NCI-H2227 treated with DMSO at 0.1 percent for 48 hours (cell line): Measurements from ENCODE around the gene CDON.
"Not testable (repeated sequence)": the region's sequence is repeated elsewhere in the genome, so short reads cannot be mapped to it uniquely, and the experiment has no call there.

Experiments used
- DNase-seq: peaks from one replicate; lab custom pipeline; 2025; lab: John Stamatoyannopoulos, UW

CDON gene

GRCh38 chr11:125994509-125994908 is 68.2 kb downstream of the CDON start:
- no peak for DNase-seq

- DNase-seq = no peak
These were observed 69.8 kb downstream of the CDON start for GRCh38 chr11:125992893-125993292.

DNA sequence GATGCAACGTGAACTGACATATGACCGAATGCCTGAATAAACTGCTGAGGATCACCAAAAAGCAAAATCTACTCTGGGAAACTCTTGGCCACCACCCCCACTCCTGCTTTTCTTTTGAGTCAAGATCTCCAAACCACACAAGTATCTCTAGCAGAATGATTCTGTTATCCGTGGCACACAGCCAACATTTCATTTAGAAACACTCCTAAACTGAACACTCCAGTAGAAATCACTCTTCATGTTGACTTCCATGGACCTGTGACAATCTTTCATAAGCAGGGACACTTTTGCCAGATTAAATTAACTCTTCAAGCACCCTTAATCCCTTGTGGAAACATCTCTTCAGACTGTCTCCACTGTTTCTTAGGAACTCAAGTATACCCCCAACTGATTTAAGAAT is 72.4 kb downstream of the CDON start:
- no peak for DNase-seq

- peak; percentile 4 for DNase-seq
These were observed 75.5 kb downstream of the CDON start for GRCh38 chr11:125987066-125987641.

GRCh38 chr11:125985956-125986355 is 76.7 kb downstream of the CDON start:
- DNase-seq = not testable (repeated sequence)

- no peak for DNase-seq
These were observed 80.3 kb downstream of the CDON start for GRCh38 chr11:125982348-125982730.

DNA sequence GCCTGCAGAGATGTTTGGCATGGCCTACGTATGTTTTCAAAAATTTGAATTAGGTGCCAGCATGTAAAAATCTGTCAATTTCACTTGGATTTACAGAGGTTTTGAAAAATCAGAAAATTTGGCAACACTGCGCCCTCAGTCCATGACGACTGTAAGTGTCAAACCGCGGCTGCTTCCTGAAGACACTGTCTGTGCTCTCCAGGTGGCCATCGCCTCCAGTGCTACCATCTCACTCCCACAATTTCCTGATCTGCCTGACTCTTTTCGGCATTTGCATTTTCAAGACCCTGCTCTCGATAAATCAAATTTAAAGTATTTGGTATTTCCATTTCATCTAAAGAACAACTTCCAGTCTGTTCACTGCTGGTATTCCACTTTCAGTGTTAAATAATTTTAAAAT is 82.2 kb downstream of the CDON start:
- DNase-seq = no peak

DNA sequence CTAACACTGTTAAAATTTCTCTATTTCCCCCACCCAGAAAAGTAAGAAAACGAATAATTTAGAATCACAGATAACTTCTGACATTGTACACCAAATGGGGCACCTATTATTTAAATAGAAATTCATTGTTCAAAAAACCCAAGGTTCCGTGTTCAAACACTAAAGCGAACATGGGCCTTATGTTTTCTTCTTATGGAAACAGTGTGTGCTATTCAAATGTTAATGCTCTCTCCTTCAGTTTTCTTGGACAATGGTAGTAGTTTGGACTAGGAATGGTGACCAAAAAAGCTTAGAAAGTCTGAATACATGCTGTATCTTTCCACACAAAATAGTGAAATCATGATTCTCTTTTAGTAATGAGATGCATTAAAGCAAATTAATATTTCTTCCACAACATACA is 83.2 kb downstream of the CDON start:
- DNase-seq = no peak

- no peak for DNase-seq
These were observed 83.8 kb downstream of the CDON start for GRCh38 chr11:125978778-125979407.

DNA sequence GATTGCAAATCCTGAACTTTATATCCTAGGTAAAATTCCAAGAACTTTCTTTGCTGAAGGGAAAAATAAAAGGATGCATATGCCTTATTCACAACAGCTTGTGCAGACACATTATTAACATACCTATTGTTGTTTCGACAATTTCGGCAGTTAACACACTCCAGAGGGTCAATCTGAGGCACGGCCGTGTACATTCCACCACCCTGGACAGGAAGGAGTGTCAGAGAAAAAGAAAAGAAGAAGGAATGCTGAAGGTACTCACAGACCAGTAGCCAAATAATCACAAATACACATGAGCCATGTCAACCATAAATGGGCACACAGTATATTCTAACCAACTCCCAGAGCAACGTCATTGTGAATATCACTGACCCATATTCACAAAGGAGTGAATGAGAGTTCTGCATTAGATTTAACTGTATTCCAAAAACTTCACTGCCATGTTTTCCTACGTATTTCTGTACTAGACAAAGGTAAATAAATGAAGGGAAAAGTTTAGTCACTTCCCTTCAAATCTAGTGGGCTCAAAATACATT is 84.4 kb downstream of the CDON start:
- no peak for DNase-seq

DNA sequence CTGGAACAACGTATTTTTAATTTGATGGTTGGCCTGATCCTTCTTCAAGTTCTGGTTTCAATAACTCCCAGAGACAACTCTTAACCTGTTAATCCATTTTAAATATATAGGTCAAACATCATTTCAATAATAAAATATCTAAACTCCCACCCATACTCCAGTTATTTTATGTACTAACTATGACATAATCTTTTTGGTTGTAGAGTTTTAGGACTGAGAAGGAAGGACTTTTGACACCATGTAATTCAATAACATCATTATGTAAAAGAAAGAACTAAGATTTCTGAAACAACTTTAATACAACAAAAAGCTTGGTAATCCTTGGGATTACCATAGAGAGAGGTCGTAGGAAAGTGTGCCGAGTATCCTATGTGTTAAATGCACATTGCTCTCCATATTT is 85.3 kb downstream of the CDON start:
- no peak for DNase-seq

DNA sequence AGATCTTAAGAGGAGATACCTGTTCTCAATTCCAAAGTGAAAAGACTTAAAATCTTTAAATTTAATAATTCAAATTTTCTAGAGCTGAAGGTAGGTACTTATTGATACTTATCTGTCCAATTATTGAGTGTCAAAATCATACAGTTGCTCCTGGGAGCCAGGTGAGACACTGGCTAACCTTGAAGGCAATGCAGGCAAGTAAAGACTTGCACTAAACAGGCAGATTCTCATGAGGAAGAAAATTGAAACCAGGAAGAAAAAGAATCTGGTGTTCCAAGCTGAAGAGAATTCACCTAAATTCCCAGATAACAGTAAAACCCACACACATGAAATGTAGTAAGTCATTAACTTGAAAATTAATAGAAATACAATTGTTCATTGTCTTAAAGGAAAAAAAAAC is 86.5 kb downstream of the CDON start:
- DNase-seq = no peak

- DNase-seq = no peak
These were observed 87.0 kb downstream of the CDON start for GRCh38 chr11:125975634-125976033.

DNA sequence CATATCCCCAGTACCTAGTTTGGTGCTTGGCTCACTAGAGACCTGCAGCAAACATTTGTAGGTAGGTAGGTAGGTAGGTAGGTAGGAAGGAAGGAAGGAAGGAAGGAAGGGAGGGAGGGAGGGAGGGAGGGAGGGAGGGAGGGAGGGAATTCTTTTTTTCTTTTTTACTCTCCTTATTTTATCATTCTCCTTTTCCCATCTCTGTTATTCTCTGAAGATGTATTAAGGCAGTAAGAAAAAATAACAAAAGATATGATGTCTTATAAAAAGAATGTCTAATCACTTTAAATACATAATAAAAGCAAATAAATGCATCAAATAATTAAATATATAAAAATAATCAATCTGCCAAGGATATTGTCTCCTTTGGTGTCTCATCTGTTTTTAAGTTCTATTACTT is 88.4 kb downstream of the CDON start:
- no peak for DNase-seq

GRCh38 chr11:125971618-125972017 is 91.0 kb downstream of the CDON start:
- DNase-seq = no peak

- no peak for DNase-seq
These were observed 94.3 kb downstream of the CDON start for GRCh38 chr11:125968354-125968753.

DNA sequence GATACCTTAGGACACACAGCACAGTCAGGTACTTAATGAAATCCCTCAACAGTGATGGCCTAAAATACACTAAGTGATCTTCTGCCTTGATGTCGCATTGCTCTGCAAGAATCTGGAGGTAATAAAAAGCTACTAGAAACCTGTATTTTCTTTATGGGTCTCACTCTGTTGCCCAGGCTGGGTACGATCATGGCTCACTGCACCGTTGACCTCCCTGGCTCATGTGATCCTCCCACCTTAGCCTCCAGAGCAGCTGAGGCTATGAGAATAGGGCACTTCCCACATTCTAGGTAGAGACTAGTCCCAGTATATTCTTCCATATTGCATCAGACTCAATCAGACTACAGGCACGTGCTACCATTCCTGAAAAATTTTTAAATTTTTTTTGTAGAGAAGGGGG is 95.2 kb downstream of the CDON start:
- no peak for DNase-seq

GRCh38 chr11:125960771-125961170 is 101.9 kb downstream of the CDON start:
- no peak for DNase-seq

DNA sequence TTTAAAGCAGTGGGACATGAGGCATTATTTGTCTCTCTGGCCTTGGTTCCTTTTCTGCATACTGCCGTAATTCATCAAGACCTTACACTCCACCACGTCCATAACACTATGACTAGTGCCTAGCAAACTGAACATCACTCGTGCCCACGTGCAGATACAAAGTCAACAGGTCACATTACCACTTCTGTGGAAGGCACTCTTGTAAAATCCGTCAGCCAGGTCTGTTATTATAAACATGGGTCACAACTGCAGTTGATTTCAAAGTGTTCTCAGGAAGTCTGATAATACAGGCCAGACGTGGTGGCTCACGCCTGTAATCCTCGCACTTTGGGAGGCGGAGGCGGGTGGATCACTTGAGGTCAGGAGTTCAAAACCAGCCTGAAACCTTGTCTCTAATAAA is 102.7 kb downstream of the CDON start:
- no peak for DNase-seq

DNA sequence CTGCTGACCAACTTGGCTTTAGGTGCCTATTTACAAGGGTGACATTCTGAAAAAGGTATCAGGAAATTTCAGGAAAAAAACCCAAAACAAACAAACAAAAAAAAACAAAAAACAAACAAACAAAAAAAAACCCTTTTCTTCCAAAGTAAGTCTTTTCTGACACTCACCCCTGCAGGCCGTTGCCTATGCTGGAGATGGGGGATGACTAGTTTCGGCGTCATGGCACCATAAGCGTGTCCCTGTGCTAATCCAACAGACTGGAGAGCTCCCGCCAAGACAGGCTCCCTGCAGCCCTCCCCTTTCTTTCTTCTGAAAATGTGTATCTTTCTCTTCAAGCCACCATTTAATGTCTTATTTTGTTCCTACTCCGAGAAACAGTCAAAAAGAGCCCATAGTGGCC is 103.2 kb downstream of the CDON start:
- DNase-seq = no peak

DNA sequence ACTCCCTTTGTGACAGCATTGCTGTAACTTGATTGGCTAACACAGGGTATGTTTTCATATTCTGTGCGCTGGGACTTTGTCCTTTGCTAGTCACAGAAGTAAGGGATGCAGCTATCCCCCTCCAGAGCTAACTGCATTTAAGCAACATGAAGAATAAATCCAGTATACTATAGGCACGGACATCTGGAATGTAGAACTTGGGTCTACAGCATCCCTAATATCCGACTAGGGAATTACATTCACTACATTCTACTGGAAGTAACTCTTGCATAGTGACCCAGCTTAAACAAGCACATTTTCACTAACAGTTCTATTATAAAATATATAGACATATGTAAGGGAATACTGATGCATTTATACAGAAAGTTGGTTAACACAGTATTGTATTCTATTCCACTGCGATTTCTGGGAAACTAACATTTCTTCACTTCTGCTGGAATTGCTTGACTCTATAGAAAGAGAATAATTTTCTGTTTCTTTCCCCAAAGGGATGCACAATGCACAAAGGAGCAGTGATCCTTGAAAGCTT is 103.7 kb downstream of the CDON start:
- no peak for DNase-seq

DNA sequence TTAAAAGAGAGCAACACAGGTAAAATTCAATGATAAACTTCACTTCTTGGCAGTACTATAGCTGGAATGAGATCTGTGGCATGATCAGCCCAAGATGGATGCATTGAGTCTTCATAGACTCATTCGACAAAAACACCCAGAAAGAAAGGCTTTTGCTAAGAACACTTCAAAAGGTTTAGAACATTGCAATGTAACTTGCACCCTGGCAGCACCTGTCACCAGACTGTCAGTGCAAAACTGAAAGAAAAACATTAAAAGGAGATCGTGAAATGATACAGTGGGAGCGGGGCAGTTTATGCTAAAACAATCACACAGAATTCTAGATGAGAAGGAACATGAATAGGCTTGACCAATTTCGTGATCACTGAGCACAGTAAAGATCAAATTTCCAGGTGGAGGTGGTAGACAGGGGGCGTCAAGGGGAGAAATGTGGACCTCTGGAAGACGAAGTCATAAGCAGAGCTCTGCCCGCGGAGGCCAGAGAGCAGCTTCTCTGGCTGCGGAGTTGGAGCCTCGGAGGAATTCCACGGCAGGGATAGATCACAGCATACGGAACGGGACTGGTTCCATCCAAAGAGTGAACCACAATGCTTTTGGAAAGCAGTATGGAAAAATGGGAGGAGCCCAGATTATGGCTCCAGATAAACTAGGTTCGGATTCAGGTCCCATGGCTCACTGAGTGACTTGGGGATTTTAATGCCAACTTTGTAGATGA is 104.9 kb downstream of the CDON start:
- DNase-seq = no peak
